HG03025 (cell line): Measurements from ENCODE around the gene WASF2.
"Not testable (repeated sequence)": the region's sequence is repeated elsewhere in the genome, so short reads cannot be mapped to it uniquely, and the experiment has no call there.

Source experiments
- ATAC-seq: cut with Tn5 transposase; IDR thresholded peaks from one replicate; pipeline ENCODE4 v1.9.1; 2021; ENCODE audit warnings: mild to moderate bottlenecking, moderate library complexity; ENCODE audit not compliant: unreplicated experiment, low FRiP score

Gene WASF2

GRCh38 chr1:27503033-27503432 is 13.1 kb upstream of the WASF2 start:
- ATAC-seq, result no peak

GRCh38 chr1:27501159-27501558 is 11.2 kb upstream of the WASF2 start:
- ATAC-seq, result not testable (repeated sequence)

- no peak for ATAC-seq
These were observed 9.2 kb upstream of the WASF2 start for GRCh38 chr1:27499142-27499541.

- ATAC-seq, result no peak
These were observed 6.7 kb upstream of the WASF2 start for GRCh38 chr1:27496604-27497155.

- no peak for ATAC-seq
These were observed 2.8 kb upstream of the WASF2 start for GRCh38 chr1:27492796-27493195.

GRCh38 chr1:27491748-27492700 is 2.1 kb upstream of the WASF2 start:
- no peak for ATAC-seq

- ATAC-seq, result peak; percentile 28
These were observed 430 bp downstream of the WASF2 start for GRCh38 chr1:27489501-27489972.

GRCh38 chr1:27487966-27488884 is 1.7 kb downstream of the WASF2 start:
- no peak for ATAC-seq

- no peak for ATAC-seq
These were observed 4.6 kb downstream of the WASF2 start for GRCh38 chr1:27485363-27485762.

GRCh38 chr1:27483659-27484058 is 6.3 kb downstream of the WASF2 start:
- no peak for ATAC-seq

- no peak for ATAC-seq
These were observed 7.9 kb downstream of the WASF2 start for GRCh38 chr1:27481994-27482620.

- no peak for ATAC-seq
These were observed 11.9 kb downstream of the WASF2 start for GRCh38 chr1:27478098-27478497.

- no peak for ATAC-seq
These were observed 13.7 kb downstream of the WASF2 start for GRCh38 chr1:27476237-27476636.

GRCh38 chr1:27475720-27476119 is 14.2 kb downstream of the WASF2 start:
- no peak for ATAC-seq

GRCh38 chr1:27473755-27474154 is 16.2 kb downstream of the WASF2 start:
- ATAC-seq, result no peak

- ATAC-seq, result not testable (repeated sequence)
These were observed 17.9 kb downstream of the WASF2 start for GRCh38 chr1:27472098-27472497.

- ATAC-seq, result no peak
These were observed 18.5 kb downstream of the WASF2 start for GRCh38 chr1:27471477-27471876.

GRCh38 chr1:27469334-27469733 is 20.6 kb downstream of the WASF2 start:
- no peak for ATAC-seq

GRCh38 chr1:27468378-27468777 is 21.6 kb downstream of the WASF2 start:
- not testable (repeated sequence) for ATAC-seq

GRCh38 chr1:27464926-27465647 is 24.9 kb downstream of the WASF2 start:
- no peak for ATAC-seq
